Activated CD8-positive, alpha-beta memory T cell treated with anti-CD3 and anti-CD28 coated beads, Interleukin-2, amount 10 ng/mL, durations not matched to agents 7 days and 5 days (primary cell): ENCODE results near the gene FFAR4. TPM values are rescaled to one million over a fixed set of nuclear protein-coding genes. Genes with fewer than 3 reads are reported as not detected.

ENCODE experiments used
- ATAC-seq: fragments of 150-1000 bp; cut with Tn5 transposase; one replicate; pipeline ENCODE4 v1.10.0; 2021; ENCODE audit warnings: moderate library complexity
- CTCF ChIA-PET: fragments of 350-600 bp; sonication (Branson Sonifier 250); formaldehyde crosslinking; loops from one replicate; lab custom pipeline; 2021; ENCODE audit warnings: antibody characterized with exemption; lab: Charles Lee
- DNase-seq: peaks from one replicate; pipeline ENCODE4 v3.0.0-alpha.2; 2020
- H3K27ac Mint-ChIP-seq: one replicate; pipeline ENCODE4 v1.8.0; 2021; ENCODE audit warnings: mild to moderate bottlenecking, mixed read lengths
- H3K27me3 Mint-ChIP-seq: one replicate; pipeline ENCODE4 v1.8.0; 2021; ENCODE audit warnings: mixed read lengths
- H3K36me3 Mint-ChIP-seq: one replicate; pipeline ENCODE4 v1.8.0; 2021; ENCODE audit warnings: mild to moderate bottlenecking, mixed read lengths
- H3K4me1 Mint-ChIP-seq: one replicate; pipeline ENCODE4 v1.8.0; 2021; ENCODE audit warnings: mixed read lengths
- H3K4me3 Mint-ChIP-seq: one replicate; pipeline ENCODE4 v1.8.0; 2021; ENCODE audit warnings: mild to moderate bottlenecking, moderate library complexity, mixed read lengths
- H3K9me3 Mint-ChIP-seq: one replicate; pipeline ENCODE4 v1.8.0; 2022; ENCODE audit warnings: low read depth, mixed read lengths
- total RNA-seq, 2 experiments: library from RNA; stranded (reverse); gene quantifications; one replicate each; pipeline ENCODE4 v1.2.3, GENCODE V29; 2021

FFAR4 gene
- total RNA-seq, 2 experiments from 2014 or later = not detected

DNA sequence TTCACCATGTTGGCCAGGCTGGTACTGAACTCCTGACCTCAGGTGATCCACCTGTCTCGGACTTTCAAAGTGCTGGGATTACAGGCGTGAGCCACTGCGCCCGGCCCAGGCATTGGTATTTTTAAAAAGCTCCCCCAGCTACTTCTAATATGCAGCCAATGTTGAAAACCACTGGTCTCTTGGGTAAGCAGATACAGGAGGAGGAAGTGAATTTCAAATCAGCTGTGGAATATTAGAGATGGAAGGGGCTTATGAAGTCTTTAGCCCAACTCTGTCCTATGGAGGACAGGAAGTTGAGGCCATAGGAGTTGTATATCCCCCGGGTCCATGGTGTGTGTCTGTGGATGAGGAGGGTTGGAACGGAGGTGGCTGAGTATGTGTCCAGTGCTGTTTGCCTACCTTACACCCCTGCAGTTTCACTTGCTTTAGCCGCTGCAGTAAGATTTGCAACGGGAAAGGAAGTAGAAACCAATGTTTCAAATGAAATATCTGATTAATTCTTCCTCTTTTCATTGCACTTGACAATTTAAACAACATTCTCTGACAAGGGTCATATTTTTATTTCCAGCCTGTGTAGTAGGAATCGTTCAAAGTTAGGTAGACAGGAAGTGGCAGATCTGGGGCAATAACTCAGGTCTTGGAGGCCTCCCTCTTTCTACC, 49.2 kb downstream of the FFAR4 start:
- Mint-ChIP-seq H3K27me3 (peaks cover 6% of the 10 kb centered on the region), H3K4me1 (no peaks in the 10 kb centered on the region), H3K4me3 (no peak overlapping the region), H3K36me3 (no peaks in the 10 kb centered on the region), H3K9me3 (no peaks in the 10 kb centered on the region), H3K27ac (no peak overlapping the region)
- CTCF ChIA-PET = no interaction called here
- ATAC-seq (no peak), DNase-seq (no peak)

DNA sequence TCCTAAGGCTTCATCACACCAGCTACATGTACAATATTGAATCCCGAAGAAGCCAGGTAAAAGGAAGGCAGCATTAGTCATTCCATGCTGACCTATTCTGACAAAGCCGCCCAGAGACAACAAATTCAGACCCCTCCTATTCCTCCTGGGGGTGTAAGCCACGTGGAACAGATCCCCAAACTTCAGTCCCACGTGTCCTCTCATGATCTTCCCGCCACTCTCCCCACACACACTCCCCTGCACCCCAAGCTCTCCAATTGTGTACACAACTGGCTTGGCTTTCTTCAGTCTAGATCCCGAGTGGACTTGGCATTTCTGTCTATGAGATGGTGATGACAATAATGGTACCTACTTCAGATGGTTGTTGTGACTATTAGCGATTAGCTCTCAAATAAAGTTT, 54.5 kb downstream of the FFAR4 start:
- Mint-ChIP-seq H3K27me3 (peaks cover 22% of the 10 kb centered on the region), H3K27ac (no peak overlapping the region), H3K4me1 (no peaks in the 10 kb centered on the region), H3K9me3 (no peaks in the 10 kb centered on the region), H3K4me3 (no peak overlapping the region), H3K36me3 (no peaks in the 10 kb centered on the region)
- no peak for ATAC-seq
- CTCF ChIA-PET = no interaction called here
- no peak for DNase-seq

DNA sequence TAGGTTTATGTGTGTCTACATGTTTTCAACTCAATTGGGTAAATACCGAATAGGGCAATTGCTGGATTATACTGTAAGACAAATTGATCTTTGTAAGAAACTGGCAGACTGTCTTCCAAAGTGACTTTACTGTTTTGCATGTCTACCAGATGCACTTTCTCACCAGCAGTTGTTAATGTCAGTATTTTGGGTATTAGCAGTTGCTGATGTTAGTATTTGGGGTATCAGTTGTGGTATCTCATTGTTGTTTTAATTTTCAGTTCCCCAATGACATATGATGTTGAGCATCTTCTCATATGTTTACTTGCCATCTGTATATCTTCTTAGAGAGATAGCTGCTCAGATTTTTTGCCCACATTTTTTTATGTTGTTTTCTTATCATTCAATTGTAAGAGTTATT, 56.5 kb downstream of the FFAR4 start:
- CTCF ChIA-PET = no interaction called here
- Mint-ChIP-seq H3K9me3 (no peaks in the 10 kb centered on the region), H3K27me3 (peaks cover 23% of the 10 kb centered on the region), H3K36me3 (no peaks in the 10 kb centered on the region), H3K27ac (no peak overlapping the region), H3K4me1 (no peaks in the 10 kb centered on the region), H3K4me3 (no peak overlapping the region)
- ATAC-seq (no peak), DNase-seq (no peak)

DNA sequence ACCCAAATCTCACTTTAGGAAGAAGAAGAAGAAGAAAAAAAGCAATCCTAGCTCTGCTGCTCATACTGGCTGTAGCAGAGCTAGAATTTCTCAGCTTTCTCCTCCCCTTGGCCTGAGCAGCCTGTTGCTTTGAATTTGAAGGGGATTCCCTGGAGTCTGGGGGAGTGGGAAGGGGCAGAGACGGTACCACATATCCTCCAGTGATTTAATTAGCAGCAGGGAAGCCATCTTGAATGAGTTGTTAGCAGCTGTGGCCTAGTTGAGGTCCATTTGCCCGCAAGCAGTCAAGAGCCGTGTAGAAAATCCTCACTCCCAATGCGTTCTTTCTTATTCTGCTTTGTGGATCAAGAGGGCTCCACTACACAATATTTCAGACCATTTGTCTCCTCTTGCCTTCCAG, 62.4 kb downstream of the FFAR4 start:
- no peak overlapping the region for H3K4me3 Mint-ChIP-seq
- peaks cover 14% of the 10 kb centered on the region for H3K27me3 Mint-ChIP-seq
- no peaks in the 10 kb centered on the region for H3K36me3 Mint-ChIP-seq
- H3K27ac Mint-ChIP-seq = no peak overlapping the region
- no peaks in the 10 kb centered on the region for H3K9me3 Mint-ChIP-seq
- DNase-seq = no peak
- H3K4me1 Mint-ChIP-seq = no peaks in the 10 kb centered on the region
- CTCF ChIA-PET = no interaction called here
- no peak for ATAC-seq

DNA sequence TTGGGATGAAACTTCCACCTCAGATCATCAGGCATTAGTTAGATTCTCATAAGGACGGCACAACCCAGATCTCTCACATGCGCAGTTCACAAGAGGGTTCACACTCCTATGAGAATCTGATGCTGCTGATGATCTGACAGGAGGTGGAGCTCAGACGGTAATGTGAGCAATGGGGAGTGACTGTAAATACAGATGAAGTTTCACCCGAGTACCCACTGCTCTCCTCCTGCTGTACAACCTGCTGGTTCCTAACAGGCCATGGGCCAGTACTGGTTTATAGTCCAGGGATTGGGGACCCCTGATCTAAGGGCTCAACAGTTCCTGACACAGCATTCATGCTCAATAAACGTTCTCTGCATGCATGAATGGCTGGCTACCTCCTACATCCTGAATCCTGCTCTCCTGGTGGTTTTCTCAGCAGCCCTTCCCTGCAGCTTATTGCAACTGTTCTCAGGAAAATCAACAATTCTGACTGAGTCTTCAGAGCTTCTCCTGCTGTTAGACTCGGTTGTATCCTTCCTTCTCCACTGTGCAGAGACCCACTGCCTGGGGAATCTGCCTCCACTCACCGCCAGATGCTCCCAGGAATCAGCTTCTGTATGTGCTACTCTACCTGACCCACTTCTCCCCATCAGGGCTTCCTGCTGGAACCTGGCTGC, 63.3 kb downstream of the FFAR4 start:
- no peaks in the 10 kb centered on the region for H3K4me1 Mint-ChIP-seq
- peaks cover 11% of the 10 kb centered on the region for H3K27me3 Mint-ChIP-seq
- DNase-seq = no peak
- no peaks in the 10 kb centered on the region for H3K9me3 Mint-ChIP-seq
- H3K36me3 Mint-ChIP-seq = no peaks in the 10 kb centered on the region
- H3K4me3 Mint-ChIP-seq = no peak overlapping the region
- CTCF ChIA-PET = no interaction called here
- no peak for ATAC-seq
- no peak overlapping the region for H3K27ac Mint-ChIP-seq

DNA sequence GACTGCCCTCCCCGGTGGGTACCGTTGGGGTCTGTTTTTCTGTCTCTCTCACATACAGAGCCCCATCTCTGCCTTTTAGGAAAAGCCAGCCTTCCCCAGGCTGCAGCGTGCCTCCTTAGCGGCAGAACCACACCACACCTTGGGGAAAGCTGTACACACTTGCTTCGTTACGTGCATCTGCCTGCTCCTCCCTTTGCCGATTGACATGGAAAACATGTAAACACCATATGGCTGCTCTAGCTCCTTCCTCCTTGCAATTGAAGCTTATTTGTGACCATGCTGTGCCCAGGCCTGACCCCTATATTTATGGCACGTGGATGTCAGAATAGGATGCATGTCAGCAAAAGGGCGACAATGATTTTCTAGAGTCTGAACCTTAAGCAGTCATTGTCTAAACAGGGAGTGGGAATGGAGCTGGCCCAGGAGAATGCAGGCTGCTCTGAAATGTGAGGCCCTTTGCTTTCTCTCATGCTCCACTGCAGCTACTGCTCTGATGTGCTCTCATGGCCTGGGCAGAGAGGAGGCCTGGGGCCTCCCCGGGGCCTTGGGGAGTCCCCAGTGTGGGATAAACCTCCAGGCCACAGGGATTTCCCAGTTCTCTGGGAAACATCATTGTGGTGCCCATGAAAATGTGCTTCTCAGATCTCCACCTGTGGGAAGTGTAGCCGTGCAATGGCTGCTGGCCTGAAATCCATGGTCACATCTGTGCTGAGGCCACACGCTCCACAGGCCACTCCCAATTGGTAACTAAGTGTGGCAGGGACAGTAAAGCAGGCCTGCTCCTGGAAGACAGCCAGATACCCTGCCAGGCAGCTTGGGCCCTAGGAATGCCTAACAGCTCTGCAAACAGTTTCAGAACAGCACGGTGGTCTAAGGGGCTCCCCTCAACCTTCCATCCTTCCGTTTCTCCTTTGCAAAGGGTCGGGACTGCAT, 64.4 kb downstream of the FFAR4 start:
- Mint-ChIP-seq H3K27me3 (peaks cover 11% of the 10 kb centered on the region), H3K27ac (no peak overlapping the region), H3K4me3 (no peak overlapping the region), H3K9me3 (no peaks in the 10 kb centered on the region), H3K4me1 (no peaks in the 10 kb centered on the region), H3K36me3 (no peaks in the 10 kb centered on the region)
- no peak for DNase-seq
- no peak for ATAC-seq
- CTCF ChIA-PET = no interaction called here

Other genes starting within 250 kb of the FFAR4 start
- gene MYOF, start 84.3 kb upstream of the FFAR4 start, total RNA-seq = 1 to 10 TPM; 5.5 to 6.6 TPM
- gene CEP55, start 70.1 kb upstream of the FFAR4 start, total RNA-seq = 10 to 100 TPM; 75.6 to 79.3 TPM
- not detected for gene RBP4, start 34.6 kb downstream of the FFAR4 start, total RNA-seq
- not detected for gene PDE6C, start 45.9 kb downstream of the FFAR4 start, total RNA-seq
- 10 to 100 TPM; 12.5 to 12.8 TPM for gene FRA10AC1, start 135.9 kb downstream of the FFAR4 start, total RNA-seq
- not detected for gene LGI1, start 191.3 kb downstream of the FFAR4 start, total RNA-seq